ENCODE results near the gene FAM229A. TPM values are rescaled to one million over a fixed set of nuclear protein-coding genes. Genes with fewer than 3 reads are reported as not detected.
A peak's percentile ranks its signal among the peaks of the same experiment; 100 is the strongest.

The FAM229A gene
- total and polyA plus RNA-seq, 2 of the 8 experiments (the other 6 are each of a cell fraction or from before 2014, with no cell fraction given) = 4.1 to 4.2 TPM

DNA sequence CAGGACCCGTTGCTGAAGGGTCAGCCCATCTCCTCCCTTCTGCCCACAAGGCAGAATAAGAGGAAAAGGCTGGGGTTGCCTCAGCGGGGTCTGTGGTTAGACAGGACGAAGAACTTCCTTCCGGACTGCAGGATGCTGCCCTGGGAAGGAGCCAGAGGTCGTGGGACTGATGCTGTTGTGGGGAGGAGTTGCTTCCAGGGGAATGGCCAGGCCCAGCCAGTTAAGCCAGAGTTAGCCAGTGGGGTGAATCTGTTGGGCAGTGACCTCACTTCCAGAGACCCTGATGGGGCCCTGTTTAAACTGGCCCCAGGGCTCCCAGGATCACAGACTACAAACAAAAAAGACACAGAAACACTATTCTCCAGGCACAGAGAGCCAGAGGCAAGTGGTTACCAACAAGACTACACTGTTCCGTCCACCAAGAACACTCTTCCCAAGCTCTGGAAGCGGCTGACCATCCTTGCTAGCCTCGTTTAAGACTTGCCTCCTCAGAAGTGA is 13.0 kb downstream of the FAM229A start:
- H3K79me1 ChIP-seq (ENCODE audit: low read depth, low read length) = no peaks in the 10 kb centered on the region
- no peak for FAIRE-seq
- H4K8ac ChIP-seq (ENCODE audit: extremely low read depth, insufficient read depth, low read length) = no peak overlapping the region; the same call in 1 of the 2 replicates
- no peak overlapping the region for H2AFZ ChIP-seq (ENCODE audit: low read length)
- no peak overlapping the region for H3K4ac ChIP-seq (replicated peaks; ENCODE audit: insufficient read length, low read depth, low read length)
- H3K23ac ChIP-seq (ENCODE audit: insufficient read length) = no peak overlapping the region
- H2BK12ac ChIP-seq (ENCODE audit: low read depth, low read length) = no peak overlapping the region
- H2BK120ac ChIP-seq (replicated peaks; ENCODE audit: low read depth, low read length) = no peak overlapping the region
- no peak overlapping the region for H2AK5ac ChIP-seq (ENCODE audit: low read depth, low read length)
- CTCF ChIA-PET (ENCODE audit: partially characterized antibody) = interaction anchor here (1.5 kb wide), 1 partner anchor 12 kb away, joined by 5 read pairs; no protein-coding TSS in a partner anchor
- H3K14ac ChIP-seq (ENCODE audit: insufficient read length) = no peak overlapping the region
- H3K4me1 ChIP-seq (replicated peaks in 1 of 4; ENCODE audit: control insufficient read depth in 3 of 4, insufficient read depth in 4 of 4, low read length in 3 of 4) = peaks cover 0 to 9% (median 3%) of the 10 kb centered on the region in 4 experiments; a peak in 5 of 7 replicates
- WGBS, 2 experiments (ENCODE audit: extremely low coverage in 1 of 2, insufficient coverage in 1 of 2, insufficient read length in 1 of 2, insufficient replicate concordance in 2 of 2, low coverage in 1 of 2, low lambda C conversion rate in 2 of 2, missing lambda C conversion rate in 1 of 2) = 91% methylated on average over 8 of the region's 8 CpGs; no CpG with 5 or more reads in 1 of the 2 experiments
- H3K9me3 ChIP-seq (ENCODE audit: insufficient read depth in 2 of 2, low read depth in 1 of 2, low read length in 1 of 2) = peaks cover 6 to 12% of the 10 kb centered on the region in 2 experiments
- no peak for DNase-seq (ENCODE audit: low read depth in 1 of 2, low spot score in 2 of 2)
- no peaks in the 10 kb centered on the region for H4K20me1 ChIP-seq (replicated peaks in 1 of 2; ENCODE audit: control insufficient read depth in 1 of 2, insufficient read depth in 2 of 2, low read length in 2 of 2)
- H3K27ac ChIP-seq (ENCODE audit: low read depth, low read length) = no peak overlapping the region
- no peak overlapping the region for H3K4me2 ChIP-seq (ENCODE audit: insufficient read depth in 1 of 2, low read depth in 2 of 2, low read length in 2 of 2)
- no peak overlapping the region for H3K56ac ChIP-seq (replicated peaks; ENCODE audit: insufficient read length, low read depth, low read length)
- H3K23me2 ChIP-seq (ENCODE audit: low read depth, low read length) = peaks cover 6% of the 10 kb centered on the region; the same call in 1 of the 2 replicates
- TF ChIP-seq EP300 (IDR thresholded peaks at IDR 0.05; ENCODE audit: borderline replicate concordance in 1 of 2, low read depth in 2 of 2, low read length in 2 of 2) = peak in 1 of 2 experiments; percentile 11; a peak in 1 of 3 replicates
- TF ChIP-seq FOSL1 (IDR thresholded peaks at IDR 0.05; ENCODE audit: insufficient read depth, low read depth, low read length) = no peak
- H2BK5ac ChIP-seq (ENCODE audit: low read depth, low read length) = no peak overlapping the region; the same call in 1 of the 2 replicates
- H3K27me3 ChIP-seq (replicated peaks in 1 of 4; ENCODE audit: control insufficient read depth in 3 of 4, extremely low read depth in 1 of 4, insufficient read depth in 3 of 4, low read length in 3 of 4) = peaks cover 2 to 20% (median 12%) of the 10 kb centered on the region in 4 experiments
- no peaks in the 10 kb centered on the region for H3K36me3 ChIP-seq (ENCODE audit: control insufficient read depth in 2 of 4, insufficient read depth in 4 of 4, low read length in 3 of 4)
- no peak overlapping the region for H2BK20ac ChIP-seq (ENCODE audit: low read length)
- POLR2A ChIA-PET (ENCODE audit: partially characterized antibody) = interaction anchor here (5.9 to 17.1 kb wide), 2 partner anchors 12 to 16 kb away, joined by 38 to 321 read pairs; partner anchors contain the start of genes FAM229A, MARCKSL1 and TSSK3
- H3K18ac ChIP-seq (ENCODE audit: extremely low read depth, low read length) = no peak overlapping the region
- H3K79me2 ChIP-seq (ENCODE audit: control insufficient read depth in 1 of 2, insufficient read depth in 2 of 2, low read length in 2 of 2) = no peaks in the 10 kb centered on the region
- H3K9ac ChIP-seq (replicated peaks in 1 of 4; ENCODE audit: extremely low read depth in 1 of 4, low read depth in 3 of 4, low read length in 3 of 4) = no peak overlapping the region
- no peak overlapping the region for H4K5ac ChIP-seq (ENCODE audit: insufficient read length, low read depth, low read length)
- H3K4me3 ChIP-seq (ENCODE audit: extremely low read depth in 1 of 4, insufficient read depth in 2 of 4, low read depth in 3 of 4, low read length in 4 of 4) = no peak overlapping the region
- no peak overlapping the region for H4K91ac ChIP-seq (replicated peaks; ENCODE audit: insufficient read length, low read length)
- H2BK15ac ChIP-seq (ENCODE audit: low read length) = 0 out of 2 replicates have a peak overlapping the region, but pooled peaks have one; percentile 9
